GM21529 (cell line): Measurements from ENCODE around the gene LRRC8B.
"Not testable (repeated sequence)": the region's sequence is repeated elsewhere in the genome, so short reads cannot be mapped to it uniquely, and the experiment has no call there.

Experiments
- ATAC-seq: cut with Tn5 transposase; IDR thresholded peaks from one replicate; pipeline ENCODE4 v1.9.1; 2021; ENCODE audit not compliant: unreplicated experiment

Gene LRRC8B

DNA sequence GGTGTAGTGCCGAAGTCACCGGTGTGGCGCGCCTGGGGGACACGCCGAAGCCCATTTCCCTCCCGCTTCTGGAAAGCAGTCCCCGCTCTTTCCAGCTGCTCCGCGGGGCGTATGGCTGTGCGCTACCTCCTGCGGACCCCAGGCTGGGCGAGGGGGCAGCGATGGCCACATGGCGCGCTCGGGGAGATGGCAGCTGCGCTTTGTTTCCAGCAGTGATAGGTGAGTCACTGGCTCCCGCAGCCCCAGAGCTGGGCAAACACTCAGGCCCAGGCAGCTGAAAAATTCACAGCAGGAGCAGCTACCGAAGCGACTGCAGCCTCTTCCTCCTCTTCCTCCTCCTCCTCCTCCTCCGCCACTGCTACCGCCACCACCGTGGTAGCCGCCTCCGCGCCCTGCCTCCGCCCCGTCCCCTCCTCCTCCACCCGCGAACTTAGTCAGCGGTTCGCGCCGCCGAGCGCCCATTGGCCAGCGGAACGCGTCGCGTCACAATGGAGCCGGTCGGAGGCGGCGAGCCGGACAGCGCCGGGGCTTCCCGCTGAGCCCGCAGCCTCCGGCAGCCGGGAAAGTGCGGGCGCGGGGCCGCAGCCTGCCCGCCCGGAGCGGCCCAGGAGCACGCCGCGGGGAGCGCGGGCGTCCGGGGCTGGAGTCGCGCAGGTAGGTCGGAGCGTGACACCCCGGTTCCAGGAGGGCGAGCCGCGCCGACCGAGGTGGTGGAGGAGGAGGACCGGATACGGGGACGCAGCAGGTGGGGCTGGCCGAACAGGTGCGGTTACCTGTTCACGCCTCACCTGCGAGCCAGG is at the start of gene LRRC8B:
LRRC8B (plus strand) TSS at position 461 of the 800 bp plus-strand sequence. CDS start 57,822 bp downstream, outside the sequence.
- ATAC-seq, result peak; percentile 84

- no peak for ATAC-seq
Observed at GRCh38 chr1:89475269-89475668, 49.4 kb upstream of the LRRC8B start.

DNA sequence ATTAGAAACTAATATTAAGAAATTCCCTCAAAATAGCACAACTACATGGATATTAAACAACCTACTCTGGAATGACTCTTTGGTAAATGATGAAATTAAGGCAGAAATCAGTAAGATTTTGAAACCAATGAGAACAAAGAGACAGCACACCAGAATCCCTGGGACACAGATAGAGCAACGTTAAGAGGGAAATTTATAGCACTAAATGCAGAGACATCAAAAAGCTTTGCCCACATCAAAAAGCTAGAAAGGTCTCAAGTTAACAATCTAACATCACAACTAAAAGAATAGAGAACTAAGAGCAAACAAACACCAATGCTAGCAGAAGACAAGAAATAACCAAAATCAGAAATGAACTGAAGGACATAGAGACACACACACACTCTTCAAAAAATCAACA is 48.6 kb upstream of the LRRC8B start:
- no peak for ATAC-seq

DNA sequence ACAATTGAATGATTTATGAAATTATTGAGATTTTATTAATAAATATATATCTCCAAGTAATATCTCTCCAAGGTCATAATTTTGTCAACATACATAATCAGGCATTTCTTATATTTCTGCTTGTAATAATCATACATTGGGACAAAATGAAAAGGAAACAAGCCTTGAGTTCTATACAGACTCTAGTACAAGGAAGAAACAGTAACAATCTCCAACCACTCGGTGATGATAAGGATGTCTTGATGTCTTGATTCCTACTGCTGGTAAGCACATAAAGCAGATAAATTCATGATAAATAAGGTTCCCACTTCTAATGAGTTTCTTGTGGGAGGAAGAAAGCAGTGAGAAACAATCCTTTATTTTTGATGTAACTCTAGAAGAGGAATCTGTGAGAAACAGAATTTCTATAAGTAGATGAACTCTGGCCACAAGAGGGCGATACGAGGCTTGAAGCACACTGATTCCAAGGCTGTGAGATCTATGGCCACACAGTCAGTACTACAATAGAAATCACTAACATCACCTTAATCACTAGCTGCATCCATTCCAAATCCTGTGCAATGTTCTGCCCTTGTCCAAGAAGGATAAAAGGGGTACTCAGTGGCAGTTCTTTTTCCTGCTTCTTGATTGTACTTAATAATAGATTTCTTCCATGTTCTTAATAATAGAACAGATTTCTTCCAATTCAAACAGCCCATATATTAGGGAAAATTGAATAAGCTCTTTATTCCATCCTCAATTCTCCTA is 41.4 kb upstream of the LRRC8B start:
- peak; percentile 70 for ATAC-seq

DNA sequence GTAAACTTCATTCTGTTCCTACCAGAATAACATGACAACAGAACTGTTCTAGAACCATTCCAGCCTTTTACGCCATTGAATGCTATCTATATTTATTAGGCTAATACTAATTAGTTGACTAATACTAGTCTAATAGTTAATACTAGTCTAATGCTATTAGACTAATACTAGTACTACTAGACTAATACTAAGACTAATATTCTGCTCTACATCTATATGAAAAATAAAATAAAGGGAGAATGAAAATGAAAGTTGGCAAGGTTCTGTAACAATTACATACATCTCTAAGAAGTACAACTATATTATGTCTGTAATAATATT is 40.9 kb upstream of the LRRC8B start:
- no peak for ATAC-seq

- no peak for ATAC-seq
Observed at GRCh38 chr1:89484092-89485038, 40.3 kb upstream of the LRRC8B start.

DNA sequence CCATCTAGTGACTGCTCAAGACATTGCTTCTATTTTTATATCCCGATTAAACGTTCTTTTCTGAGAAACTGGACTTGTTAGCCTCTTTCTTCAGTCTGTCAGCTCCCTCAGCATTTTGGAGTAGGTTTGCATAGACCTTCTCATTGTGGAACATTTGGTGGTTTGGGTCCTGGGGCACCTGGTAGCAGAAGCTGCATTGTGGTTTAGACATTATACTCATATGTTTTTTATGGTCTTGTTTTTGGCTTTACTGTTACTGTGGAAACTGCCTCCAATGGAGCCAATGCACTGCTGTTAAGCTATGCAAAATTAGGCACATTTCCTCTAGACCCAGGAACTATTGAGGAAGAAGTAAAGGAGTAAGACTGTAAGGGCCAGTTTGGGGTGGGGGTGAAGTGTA is 36.7 kb upstream of the LRRC8B start:
- ATAC-seq, result peak; percentile 62

DNA sequence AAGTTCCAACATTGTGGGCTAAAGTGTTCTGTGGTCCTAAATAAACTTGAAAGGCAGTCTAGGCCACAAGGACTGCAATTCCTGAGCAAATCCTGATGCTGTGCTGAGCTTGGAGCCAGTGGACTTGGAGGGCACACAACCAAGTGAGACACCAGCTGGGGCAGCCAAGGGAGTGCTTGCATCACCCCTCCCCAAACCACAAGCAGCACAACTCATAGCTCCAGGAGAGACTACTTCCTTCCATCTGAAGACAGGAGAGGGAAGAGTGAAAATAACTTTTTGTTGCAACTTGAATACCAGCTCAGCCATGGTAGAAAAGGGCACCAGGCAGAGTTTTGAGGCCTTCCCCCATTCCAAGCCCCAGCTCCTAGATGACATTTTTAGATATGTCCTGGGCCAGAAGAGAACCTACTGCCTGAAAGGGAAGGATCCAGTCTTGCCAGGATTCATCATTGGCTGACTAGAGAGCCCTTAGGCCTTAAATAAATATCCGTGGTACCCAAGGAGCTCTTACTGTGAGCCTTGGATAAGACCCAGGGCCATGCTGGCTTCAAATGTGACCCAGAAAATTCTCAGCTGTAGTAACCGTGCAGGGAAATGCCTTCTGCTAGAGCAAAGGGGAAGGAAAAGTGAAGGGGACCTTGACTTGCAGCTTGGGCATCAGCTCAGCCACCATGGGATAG is 35.4 kb upstream of the LRRC8B start:
- ATAC-seq, result no peak

DNA sequence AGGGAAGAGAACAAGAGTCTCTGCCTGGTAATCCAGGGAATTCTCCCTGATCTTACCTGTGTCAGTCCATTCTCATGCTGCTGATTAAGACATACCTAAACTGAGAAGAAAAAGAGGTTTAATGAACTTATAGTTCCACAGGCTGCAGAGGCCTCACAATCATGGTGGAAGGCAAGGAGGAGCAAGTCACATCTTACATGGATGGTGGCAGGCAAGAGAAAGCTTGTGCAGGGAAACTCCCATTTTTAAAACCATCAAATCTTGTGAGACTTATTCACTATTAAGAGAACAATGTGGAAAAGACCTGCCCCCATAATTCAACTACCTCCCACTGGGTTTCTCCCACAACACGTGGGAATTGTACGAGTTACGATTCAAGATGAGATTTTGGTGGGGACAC is 34.2 kb upstream of the LRRC8B start:
- no peak for ATAC-seq

- no peak for ATAC-seq
Observed at GRCh38 chr1:89499320-89499719, 25.3 kb upstream of the LRRC8B start.

DNA sequence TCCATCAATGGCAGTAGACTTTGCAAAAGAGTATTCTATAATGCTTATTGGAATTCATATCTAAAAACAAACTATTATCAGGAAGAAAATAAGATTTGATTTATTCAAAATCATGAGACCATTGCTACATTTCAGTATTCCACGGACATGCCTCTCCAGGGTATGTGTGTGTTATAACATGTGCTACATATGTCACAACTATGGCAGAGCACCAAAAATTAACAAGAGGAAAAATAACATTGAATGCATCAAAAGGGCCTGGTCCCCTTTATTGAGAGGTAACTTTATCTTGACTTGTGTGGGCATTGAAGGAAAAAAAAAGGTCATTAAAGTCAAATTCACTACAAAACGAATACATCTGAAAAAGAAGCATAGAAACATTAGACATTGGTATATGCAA is 22.6 kb upstream of the LRRC8B start:
- no peak for ATAC-seq

- no peak for ATAC-seq
Observed at GRCh38 chr1:89502895-89503294, 21.7 kb upstream of the LRRC8B start.

DNA sequence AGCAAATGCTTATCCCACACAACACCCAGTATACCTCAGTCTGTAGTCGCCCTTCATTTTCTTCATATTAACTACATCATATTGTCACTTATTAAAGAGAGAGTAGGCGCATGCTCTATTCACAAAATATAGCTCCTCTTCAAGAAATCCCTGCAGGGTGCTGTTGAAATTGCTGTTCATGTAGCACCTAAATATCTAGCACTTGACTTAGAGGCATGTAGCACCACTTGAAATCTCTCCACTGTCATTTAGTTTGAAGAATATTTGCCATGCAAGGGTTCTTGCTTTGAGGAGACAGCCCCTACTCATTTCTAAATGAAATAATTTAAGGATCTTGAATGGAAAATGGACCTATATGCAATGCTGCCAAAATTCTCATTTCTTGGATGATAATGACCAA is 20.9 kb upstream of the LRRC8B start:
- no peak for ATAC-seq

GRCh38 chr1:89510061-89510460 is 14.6 kb upstream of the LRRC8B start:
- ATAC-seq, result not testable (repeated sequence)

- ATAC-seq, result no peak
Observed at GRCh38 chr1:89512996-89513720, 11.5 kb upstream of the LRRC8B start.

GRCh38 chr1:89516055-89516454 is 8.6 kb upstream of the LRRC8B start:
- no peak for ATAC-seq

- ATAC-seq, result no peak
Observed at GRCh38 chr1:89518221-89518631, 6.4 kb upstream of the LRRC8B start.

DNA sequence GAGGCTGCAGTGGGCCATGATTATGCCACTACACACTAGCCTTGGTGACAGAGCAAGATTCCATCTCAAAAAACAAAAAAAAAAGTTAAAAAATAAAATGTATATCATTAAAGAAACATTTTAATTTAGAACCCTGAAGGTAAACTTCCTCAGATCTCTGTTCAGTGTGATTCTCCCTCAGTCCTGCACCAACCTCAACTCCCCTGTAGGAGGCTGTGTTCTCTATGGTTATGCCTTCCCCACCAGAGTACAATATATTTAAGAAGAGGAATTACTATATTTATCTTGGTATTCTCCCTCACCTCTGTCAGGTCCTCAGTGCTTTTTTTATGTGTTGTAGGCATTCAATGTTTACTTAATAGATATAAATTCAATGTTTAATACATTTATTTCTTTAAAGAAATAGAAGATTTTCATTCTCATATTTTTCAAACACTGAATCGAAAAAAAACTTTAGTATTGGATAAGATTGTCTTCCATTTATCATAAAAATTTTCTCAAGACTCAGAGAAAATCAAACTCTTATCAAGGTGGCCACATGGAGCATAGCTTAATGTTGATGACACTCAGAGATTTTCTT is 4.8 kb upstream of the LRRC8B start:
- ATAC-seq, result peak; percentile 38

GRCh38 chr1:89521977-89522376 is 2.7 kb upstream of the LRRC8B start:
- not testable (repeated sequence) for ATAC-seq
